SJCRH30 (cell line): Measurements from ENCODE around the gene TRIO. TPM values are rescaled to one million over a fixed set of nuclear protein-coding genes. Genes with fewer than 3 reads are reported as not detected.

Experiments
- DNase-seq, 2 experiments: peaks; one replicate each; pipeline ENCODE4 v3.0.0-alpha.2; 2015 to 2020
- H3K27ac ChIP-seq: fragments of 250-450 bp; sonication (Bioruptor Pico); 2 replicates; pipeline ENCODE4 v1.5.1; 2020; ENCODE audit warnings: mild to moderate bottlenecking, moderate library complexity
- H3K27me3 ChIP-seq: fragments of 250-450 bp; sonication (Bioruptor Pico); 2 replicates; pipeline ENCODE4 v1.5.1; 2020; ENCODE audit warnings: mild to moderate bottlenecking, moderate library complexity
- H3K36me3 ChIP-seq: fragments of 250-450 bp; sonication (Bioruptor Pico); 2 replicates; pipeline ENCODE4 v1.5.1; 2020; ENCODE audit warnings: mild to moderate bottlenecking, moderate library complexity
- H3K4me1 ChIP-seq: fragments of 250-450 bp; sonication (Bioruptor Pico); 2 replicates; pipeline ENCODE4 v1.5.1; 2020; ENCODE audit warnings: mild to moderate bottlenecking, moderate library complexity
- H3K4me3 ChIP-seq: fragments of 250-450 bp; sonication (Bioruptor Pico); 2 replicates; pipeline ENCODE4 v1.5.1; 2020; ENCODE audit warnings: mild to moderate bottlenecking, moderate library complexity
- H3K9me3 ChIP-seq: fragments of 250-450 bp; sonication (Bioruptor Pico); replicated peaks from 2 replicates; pipeline ENCODE4 v1.5.1; 2020; ENCODE audit warnings: mild to moderate bottlenecking, moderate library complexity
- total RNA-seq: library from RNA; depleted of rRNA; stranded (reverse); fragments of >200 nt; shearing (Covaris generic); gene quantifications from 2 replicates; pipeline ENCODE4 v1.2.3, GENCODE V29; 2014

Gene TRIO
- total RNA-seq, 1 experiment from 2014 or later: 82.9 TPM

DNA sequence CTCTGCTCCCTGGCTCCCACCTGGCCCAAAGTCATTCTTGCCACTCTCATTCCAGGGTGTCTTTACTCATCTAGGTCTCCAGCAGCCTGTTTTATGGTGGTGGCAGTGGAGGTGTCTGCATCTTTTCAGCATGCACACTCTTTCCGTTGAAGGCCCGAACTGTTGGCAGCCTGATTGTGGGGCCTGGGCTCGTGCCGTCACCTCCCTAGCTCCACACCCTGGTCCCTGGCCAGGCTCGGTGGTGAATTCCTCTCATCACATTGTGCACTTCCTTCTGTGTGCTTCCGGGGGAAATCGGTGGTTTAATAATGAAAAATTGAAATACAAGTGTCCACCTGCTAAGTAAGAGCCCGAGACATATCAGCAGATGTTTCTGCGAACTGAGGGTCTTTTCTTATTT is 214.3 kb downstream of the TRIO start:
- no peaks in the 10 kb centered on the region for H3K36me3 ChIP-seq
- H3K4me3 ChIP-seq: no peak overlapping the region
- DNase-seq: no peak
- no peaks in the 10 kb centered on the region for H3K27me3 ChIP-seq
- no peaks in the 10 kb centered on the region for H3K4me1 ChIP-seq
- no peaks in the 10 kb centered on the region for H3K9me3 ChIP-seq
- H3K27ac ChIP-seq: no peak overlapping the region

DNA sequence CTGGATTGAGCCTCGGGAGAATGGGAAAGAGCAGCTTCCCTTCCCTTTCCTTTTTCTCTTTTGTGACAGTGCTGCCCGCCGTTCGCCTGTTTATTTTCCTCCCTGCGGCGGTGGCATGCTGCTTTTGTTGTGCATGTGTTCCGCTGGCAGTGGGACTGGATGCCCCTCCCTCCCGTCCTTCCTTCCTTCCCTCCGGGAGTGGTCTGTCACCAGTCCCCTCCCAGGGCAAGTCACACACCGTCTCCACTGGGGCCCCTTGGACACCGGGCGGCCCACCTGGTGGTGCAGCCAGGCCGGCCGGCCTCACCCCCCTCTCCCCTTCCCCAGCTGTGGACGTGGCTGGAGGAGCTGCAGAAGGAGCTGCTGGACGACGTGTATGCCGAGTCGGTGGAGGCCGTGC is 214.7 kb downstream of the TRIO start:
- Histone ChIP-seq H3K27me3 (no peaks in the 10 kb centered on the region), H3K4me3 (no peak overlapping the region), H3K36me3 (no peaks in the 10 kb centered on the region), H3K9me3 (no peaks in the 10 kb centered on the region), H3K4me1 (no peaks in the 10 kb centered on the region), H3K27ac (no peak overlapping the region)
- DNase-seq: no peak

DNA sequence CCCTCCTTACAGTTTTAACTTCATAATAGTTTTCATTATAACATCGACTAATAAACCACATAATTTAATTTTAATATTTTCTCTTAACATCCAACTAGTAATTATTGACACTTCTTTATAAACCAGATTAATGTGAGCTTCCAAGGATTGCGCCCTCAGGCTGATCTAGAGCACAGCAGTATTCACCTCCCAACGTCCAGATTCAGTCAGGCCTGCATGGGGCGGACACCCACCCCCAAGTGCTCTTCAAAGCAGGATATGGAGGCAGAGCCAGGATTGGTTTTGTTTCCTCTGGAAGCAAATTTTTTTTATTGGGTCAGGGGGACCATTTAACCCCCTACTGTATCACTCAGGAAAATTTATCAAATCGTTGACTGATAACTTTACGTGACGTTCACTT is 215.4 kb downstream of the TRIO start:
- no peak overlapping the region for H3K4me3 ChIP-seq
- no peak for DNase-seq
- no peaks in the 10 kb centered on the region for H3K27me3 ChIP-seq
- H3K4me1 ChIP-seq: no peaks in the 10 kb centered on the region
- no peaks in the 10 kb centered on the region for H3K9me3 ChIP-seq
- no peak overlapping the region for H3K27ac ChIP-seq
- no peaks in the 10 kb centered on the region; the same call in 1 of the 2 replicates for H3K36me3 ChIP-seq

DNA sequence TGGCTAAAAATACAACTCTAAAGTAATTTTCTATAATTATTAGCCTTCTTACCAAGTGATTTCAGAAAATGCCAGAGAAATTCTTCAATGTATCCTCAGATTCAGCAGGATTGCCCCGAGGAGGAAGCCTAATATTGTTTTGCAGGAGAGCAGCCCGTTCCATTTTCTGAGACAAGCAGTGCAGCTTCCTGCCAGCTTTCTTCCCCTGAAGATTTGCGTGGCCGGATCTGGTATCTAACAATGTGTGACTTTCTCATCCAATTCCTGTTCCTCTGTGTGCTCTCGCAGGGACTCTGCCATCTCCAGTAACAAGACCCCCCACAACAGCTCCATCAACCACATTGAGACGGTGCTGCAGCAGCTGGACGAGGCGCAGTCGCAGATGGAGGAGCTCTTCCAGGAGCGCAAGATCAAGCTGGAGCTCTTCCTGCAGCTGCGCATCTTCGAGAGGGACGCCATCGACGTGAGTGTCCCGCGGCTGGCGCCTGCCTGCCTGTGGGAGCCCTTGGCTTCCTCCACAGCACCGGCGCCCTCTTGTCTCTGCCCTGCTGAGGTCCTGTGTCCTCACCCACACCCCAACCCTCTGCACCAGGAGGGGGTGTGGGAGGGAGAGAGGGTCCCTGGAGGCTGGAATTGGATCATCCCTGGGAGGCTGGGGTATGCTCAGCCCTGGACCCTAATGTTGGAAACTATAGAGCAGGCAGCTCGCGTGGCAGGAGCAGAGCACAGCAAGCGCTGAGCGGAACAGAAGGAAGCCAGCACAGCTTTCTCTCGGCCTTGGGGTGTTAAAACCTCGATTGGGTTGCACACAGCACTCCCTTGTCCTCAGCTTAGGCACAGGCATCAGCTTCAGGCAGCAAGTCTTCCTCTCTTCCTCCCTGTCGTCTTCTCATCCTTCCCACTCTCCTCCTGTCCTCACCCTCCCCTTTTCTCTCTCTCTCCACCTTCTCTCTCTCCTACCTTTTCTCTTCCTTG is 216.2 kb downstream of the TRIO start:
- Histone ChIP-seq H3K4me1 (no peaks in the 10 kb centered on the region), H3K9me3 (no peaks in the 10 kb centered on the region), H3K36me3 (peaks cover 8% of the 10 kb centered on the region), H3K4me3 (no peak overlapping the region), H3K27ac (no peak overlapping the region), H3K27me3 (no peaks in the 10 kb centered on the region)
- no peak for DNase-seq

DNA sequence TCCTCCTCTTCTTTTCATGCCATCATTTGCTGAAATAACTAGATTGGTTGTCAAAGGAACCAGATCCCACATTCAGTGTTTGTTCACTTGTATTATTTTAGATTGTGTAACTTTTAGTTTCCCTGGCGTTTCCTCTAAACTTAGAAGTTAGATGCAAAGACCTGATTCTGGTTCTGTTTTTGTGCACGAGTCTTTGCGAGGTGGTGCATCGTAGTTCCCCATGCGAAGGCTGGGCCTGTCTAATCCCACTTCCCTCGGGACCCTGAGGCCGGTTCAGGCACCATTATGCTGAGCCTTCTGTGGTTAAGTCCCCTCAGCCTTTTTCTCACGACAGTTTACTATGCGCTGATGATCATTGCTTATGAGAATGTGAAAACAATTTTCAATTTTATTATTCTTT is 219.3 kb downstream of the TRIO start:
- Histone ChIP-seq H3K4me3 (no peak overlapping the region), H3K27ac (no peak overlapping the region), H3K9me3 (no peaks in the 10 kb centered on the region), H3K36me3 (peaks cover 19% of the 10 kb centered on the region), H3K4me1 (no peaks in the 10 kb centered on the region; the same call in 1 of the 2 replicates), H3K27me3 (no peaks in the 10 kb centered on the region)
- DNase-seq: no peak

DNA sequence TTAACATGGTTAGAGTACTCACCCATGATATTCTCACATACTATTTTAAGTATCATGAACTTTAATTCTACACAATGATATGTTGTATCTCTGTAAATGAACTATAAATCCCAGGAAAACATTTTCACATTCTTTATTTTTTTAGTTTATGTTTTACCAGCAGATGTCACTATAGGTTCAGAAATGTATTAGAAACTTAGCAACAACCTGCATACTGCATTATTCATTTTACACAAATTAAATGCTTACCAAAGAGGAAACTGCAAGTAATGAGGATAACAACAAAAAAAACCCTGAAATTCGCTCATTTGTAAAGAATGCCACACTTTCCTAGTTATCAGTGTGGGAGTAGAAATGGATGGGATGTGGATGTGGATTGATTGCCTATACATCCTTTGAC is 221.0 kb downstream of the TRIO start:
- H3K36me3 ChIP-seq: peaks cover 27% of the 10 kb centered on the region
- no peaks in the 10 kb centered on the region; the same call in 1 of the 2 replicates for H3K4me1 ChIP-seq
- H3K27me3 ChIP-seq: no peaks in the 10 kb centered on the region
- H3K9me3 ChIP-seq: no peaks in the 10 kb centered on the region
- no peak overlapping the region for H3K27ac ChIP-seq
- peak in 1 of 2 experiments; percentile 4 for DNase-seq
- H3K4me3 ChIP-seq: no peak overlapping the region

DNA sequence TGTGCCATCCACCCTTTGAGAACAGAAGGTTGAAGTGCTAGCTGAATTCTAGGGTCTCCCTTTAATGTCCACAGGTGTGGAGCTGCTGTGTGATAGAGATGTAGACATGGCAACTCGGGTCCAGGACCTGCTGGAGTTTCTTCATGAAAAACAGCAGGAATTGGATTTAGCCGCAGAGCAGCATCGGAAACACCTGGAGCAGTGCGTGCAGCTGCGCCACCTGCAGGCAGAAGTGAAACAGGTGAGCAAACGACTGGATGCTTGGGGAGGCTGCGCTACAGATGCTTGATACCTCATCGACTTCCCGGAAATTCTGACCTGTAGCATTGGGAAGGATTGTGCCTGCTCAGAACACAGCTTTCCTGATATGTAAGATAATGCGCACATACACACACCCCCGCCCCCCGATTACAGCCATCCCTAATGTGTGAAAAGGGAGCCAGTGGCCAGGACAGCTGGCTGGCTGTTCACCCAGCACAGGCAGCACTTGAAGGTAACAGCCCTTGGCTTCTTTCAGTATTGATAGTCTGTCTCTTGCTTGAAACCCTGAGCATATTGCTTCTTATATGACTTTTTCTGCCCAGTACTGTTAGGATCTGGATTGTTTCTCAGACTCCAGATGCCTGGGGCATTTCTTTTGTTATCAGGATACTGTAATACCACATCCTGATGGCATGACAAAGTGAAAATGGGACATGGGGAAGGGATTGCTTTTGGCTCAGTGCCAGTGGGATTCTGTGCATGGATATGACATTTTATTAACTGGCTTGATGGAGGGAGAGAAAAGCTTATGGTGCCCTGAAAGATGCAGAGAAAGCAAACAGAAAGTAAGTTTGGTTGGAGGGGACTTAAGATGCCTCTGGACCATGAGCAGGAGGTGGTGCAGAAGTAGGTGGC is 221.7 kb downstream of the TRIO start:
- no peak for DNase-seq
- Histone ChIP-seq H3K27ac (no peak overlapping the region), H3K27me3 (no peaks in the 10 kb centered on the region), H3K4me3 (no peak overlapping the region), H3K36me3 (peaks cover 27% of the 10 kb centered on the region), H3K9me3 (no peaks in the 10 kb centered on the region), H3K4me1 (no peaks in the 10 kb centered on the region; the same call in 1 of the 2 replicates)

DNA sequence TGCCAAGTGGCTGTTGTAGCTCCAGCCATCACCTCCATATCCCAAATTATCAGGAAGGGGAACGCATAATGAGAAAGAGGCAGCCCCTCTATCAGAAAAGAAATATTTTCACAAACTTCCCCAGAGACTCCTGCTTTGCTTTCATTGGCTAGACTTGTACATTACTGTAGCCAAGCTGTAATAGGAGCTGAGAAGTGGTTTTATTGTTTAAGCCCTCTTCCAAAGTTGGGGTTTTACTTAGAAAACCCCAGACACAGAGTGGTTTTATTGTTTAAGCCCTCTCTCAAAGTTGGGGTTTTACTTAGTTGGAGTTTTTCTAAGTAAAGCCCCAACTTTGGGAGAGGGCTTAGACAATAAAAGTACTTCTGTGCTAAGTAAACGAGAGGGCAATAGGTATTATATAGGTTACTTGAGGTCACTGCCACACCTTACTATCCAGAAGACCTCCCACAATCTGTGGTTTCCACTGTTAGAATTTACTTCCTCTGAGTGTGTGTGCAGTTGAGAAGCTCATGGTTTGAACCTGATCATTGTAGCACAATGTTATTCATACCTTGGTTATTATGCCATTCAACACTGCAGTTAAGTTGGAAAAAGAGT is 222.8 kb downstream of the TRIO start:
- peaks cover 28% of the 10 kb centered on the region for H3K36me3 ChIP-seq
- no peaks in the 10 kb centered on the region for H3K9me3 ChIP-seq
- no peak overlapping the region for H3K27ac ChIP-seq
- no peak overlapping the region for H3K4me3 ChIP-seq
- DNase-seq: peak in 1 of 2 experiments; percentile 53
- no peaks in the 10 kb centered on the region; the same call in 1 of the 2 replicates for H3K4me1 ChIP-seq
- H3K27me3 ChIP-seq: no peaks in the 10 kb centered on the region

DNA sequence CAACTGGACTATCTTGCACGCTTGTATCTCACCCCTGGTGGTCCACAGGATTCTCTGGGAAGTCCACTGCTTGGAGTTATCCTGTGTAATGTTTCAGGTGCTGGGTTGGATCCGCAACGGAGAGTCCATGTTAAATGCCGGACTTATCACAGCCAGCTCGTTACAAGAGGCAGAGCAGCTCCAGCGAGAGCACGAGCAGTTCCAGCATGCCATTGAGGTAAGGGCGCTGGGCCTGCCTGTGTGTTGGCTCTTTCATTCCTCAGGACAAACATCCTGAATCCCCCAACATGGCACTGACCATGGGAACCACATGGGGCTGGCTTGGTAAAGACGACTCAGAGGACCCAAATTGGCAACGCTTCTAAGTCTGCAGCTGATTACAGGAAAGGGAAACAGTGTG is 223.6 kb downstream of the TRIO start:
- Histone ChIP-seq H3K4me3 (no peak overlapping the region), H3K4me1 (no peaks in the 10 kb centered on the region; the same call in 1 of the 2 replicates), H3K27ac (no peak overlapping the region), H3K27me3 (no peaks in the 10 kb centered on the region), H3K36me3 (peaks cover 31% of the 10 kb centered on the region), H3K9me3 (no peaks in the 10 kb centered on the region)
- DNase-seq: no peak

DNA sequence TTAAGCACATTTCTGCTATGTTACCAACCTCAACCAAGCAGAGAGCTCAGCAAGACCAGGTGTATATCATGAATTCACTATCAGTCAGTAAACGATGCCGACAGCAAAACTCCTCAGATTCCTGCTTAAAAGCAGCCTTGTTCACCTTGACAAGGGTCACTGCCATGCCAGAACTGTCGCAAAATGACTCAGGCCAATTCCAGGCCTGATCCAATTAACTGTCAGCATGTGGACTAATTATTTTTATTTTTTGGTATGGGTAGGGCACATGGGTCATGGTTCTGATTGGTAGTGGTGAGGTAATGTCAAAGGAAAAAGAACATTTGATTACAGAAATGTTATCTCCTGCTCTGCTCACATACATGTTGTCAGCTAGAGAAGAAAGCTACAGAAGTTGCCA is 224.2 kb downstream of the TRIO start:
- Histone ChIP-seq H3K9me3 (no peaks in the 10 kb centered on the region), H3K4me1 (no peaks in the 10 kb centered on the region; the same call in 1 of the 2 replicates), H3K36me3 (peaks cover 31% of the 10 kb centered on the region), H3K27me3 (no peaks in the 10 kb centered on the region), H3K4me3 (no peak overlapping the region), H3K27ac (no peak overlapping the region)
- DNase-seq: no peak

DNA sequence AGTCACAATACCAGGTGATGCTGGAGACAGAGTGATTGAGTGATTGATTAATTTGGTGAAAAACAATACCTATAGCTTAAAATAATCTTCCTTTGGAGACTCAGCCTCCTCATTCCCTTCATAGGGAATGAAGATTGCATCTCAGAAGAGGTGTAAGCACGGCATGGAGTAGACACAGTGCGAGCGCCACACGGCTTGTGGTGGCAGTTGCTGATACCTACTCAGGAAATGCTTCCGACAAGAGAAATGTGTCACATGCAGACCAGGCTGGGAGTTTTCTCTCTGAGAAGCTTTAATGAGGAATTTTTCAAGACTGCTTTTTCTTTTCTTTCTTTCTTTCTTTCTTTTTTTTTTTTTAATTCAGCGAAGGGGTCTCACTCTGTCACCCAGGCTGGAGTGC is 226.6 kb downstream of the TRIO start:
- Histone ChIP-seq H3K27me3 (no peaks in the 10 kb centered on the region), H3K36me3 (peaks cover 19% of the 10 kb centered on the region), H3K4me1 (no peaks in the 10 kb centered on the region; the same call in 1 of the 2 replicates), H3K9me3 (no peaks in the 10 kb centered on the region), H3K27ac (no peak overlapping the region), H3K4me3 (no peak overlapping the region)
- DNase-seq: no peak

DNA sequence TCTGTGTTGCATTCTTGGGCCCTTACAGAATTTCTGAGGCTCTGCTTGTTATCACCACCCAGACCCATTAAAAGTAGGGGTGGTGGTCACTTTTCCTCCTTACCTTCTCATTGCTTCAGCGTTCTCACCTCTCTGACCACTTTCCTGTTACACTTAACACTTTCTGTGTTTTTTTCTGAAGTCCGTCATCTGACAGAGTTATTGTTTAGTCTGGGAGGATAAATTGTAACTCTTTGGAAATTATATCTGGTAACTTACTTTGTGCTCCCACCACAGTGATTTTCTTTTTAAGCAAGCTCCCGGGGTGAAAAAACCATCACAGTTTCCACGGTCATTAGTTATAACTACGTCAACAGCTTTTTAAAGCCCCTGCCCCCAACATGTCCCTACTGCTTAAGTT is 227.2 kb downstream of the TRIO start:
- Histone ChIP-seq H3K36me3 (peaks cover 14% of the 10 kb centered on the region), H3K27me3 (no peaks in the 10 kb centered on the region), H3K4me3 (no peak overlapping the region), H3K4me1 (no peaks in the 10 kb centered on the region; the same call in 1 of the 2 replicates), H3K27ac (no peak overlapping the region), H3K9me3 (no peaks in the 10 kb centered on the region)
- DNase-seq: no peak

DNA sequence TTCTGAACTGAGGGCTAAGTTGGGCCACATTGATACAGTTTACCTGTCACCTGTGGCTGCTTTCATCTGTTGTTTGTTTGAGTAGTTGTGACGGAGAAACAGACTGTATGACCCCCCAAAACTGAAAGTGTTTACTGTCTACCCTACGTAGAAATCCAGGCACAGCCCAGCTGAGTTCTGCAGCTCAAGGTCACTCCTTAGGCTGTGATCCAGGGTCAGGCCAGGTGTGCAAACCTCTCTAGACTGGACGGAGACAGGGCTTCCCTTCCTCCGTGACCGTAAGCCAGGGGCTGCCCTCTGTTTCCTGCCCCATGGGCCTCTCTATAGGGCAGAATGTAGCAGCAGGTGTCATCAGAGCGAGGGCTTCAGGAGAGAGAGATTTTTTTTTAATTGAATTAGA is 230.5 kb downstream of the TRIO start:
- H3K27ac ChIP-seq: no peak overlapping the region
- H3K9me3 ChIP-seq: no peaks in the 10 kb centered on the region
- DNase-seq: no peak
- H3K4me1 ChIP-seq: no peaks in the 10 kb centered on the region
- H3K27me3 ChIP-seq: no peaks in the 10 kb centered on the region
- H3K4me3 ChIP-seq: no peak overlapping the region
- H3K36me3 ChIP-seq: peaks cover 15% of the 10 kb centered on the region; the same call in 1 of the 2 replicates

DNA sequence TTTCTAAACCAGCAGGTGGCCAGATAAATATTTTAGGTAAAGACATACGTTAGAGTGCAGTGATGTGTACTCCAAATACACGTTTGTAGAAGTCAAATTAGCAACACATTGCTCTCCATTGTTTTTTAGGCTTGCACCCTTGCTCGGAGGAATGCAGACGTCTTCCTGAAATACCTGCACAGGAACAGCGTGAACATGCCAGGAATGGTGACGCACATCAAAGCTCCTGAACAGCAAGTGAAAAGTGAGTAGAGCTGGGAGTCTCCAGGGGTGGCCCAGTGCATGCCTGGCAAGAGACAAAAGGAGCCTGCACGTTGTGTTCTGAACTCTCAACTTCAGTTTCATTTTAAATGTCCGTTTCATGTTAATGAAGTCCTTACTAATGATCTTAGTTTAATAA is 231.0 kb downstream of the TRIO start:
- Histone ChIP-seq H3K9me3 (no peaks in the 10 kb centered on the region), H3K27me3 (no peaks in the 10 kb centered on the region), H3K27ac (no peak overlapping the region), H3K4me3 (no peak overlapping the region), H3K36me3 (peaks cover 12% of the 10 kb centered on the region; the same call in 1 of the 2 replicates), H3K4me1 (no peaks in the 10 kb centered on the region)
- no peak for DNase-seq
